Breast epithelium (tissue), 4 donors: ENCODE data around the gene STX5. TPM values are rescaled to one million over a fixed set of nuclear protein-coding genes. Genes with fewer than 3 reads are reported as not detected.
"Not testable (repeated sequence)": the region's sequence is repeated elsewhere in the genome, so short reads cannot be mapped to it uniquely, and the experiment has no call there.

Source experiments
- DNase-seq, 2 donors: peaks; one replicate each; pipeline ENCODE4 v3.0.0-alpha.2; 2019; ENCODE audit warnings: low spot score in 2 of 2
- H3K27ac ChIP-seq, 2 donors: fragments of 200-600 bp; sonication (generic) in 1 of 2; one replicate each; pipeline ENCODE4 v1.5.1; 2016 to 2019; ENCODE audit warnings: mild to moderate bottlenecking in 1 of 2
- H3K27me3 ChIP-seq, 2 donors: fragments of 200-600 bp; sonication (generic) in 1 of 2; one replicate each; pipeline versions ENCODE4 v1.5.1 to v1.6.0; 2017 to 2019; ENCODE audit warnings: control low read depth in 1 of 2, mild to moderate bottlenecking in 1 of 2
- H3K36me3 ChIP-seq: fragments of 200-600 bp; one replicate; pipeline ENCODE4 v1.5.1; 2019
- H3K4me1 ChIP-seq, 2 donors: fragments of 200-600 bp; sonication (generic); one replicate each; pipeline ENCODE4 v1.5.1; 2016 to 2019; ENCODE audit warnings: control low read depth in 1 of 2
- H3K4me3 ChIP-seq, 3 donors: fragments of 200-600 bp; sonication (generic); 1 replicate in 2 of 3; 2 replicates in 1 of 3; pipeline ENCODE4 v1.5.1; 2016 to 2019; ENCODE audit warnings: mild to moderate bottlenecking in 3 of 3, moderate library complexity in 2 of 3
- H3K9me3 ChIP-seq, 2 donors: fragments of 200-600 bp; sonication (generic) in 1 of 2; one replicate each; pipeline ENCODE4 v1.5.1; 2016 to 2019; ENCODE audit warnings: control low read depth in 1 of 2
- CTCF ChIP-seq, 3 donors: fragments of 450-650 bp; IDR thresholded peaks; one replicate each; pipeline ENCODE4 v1.5.1; 2016 to 2017; ENCODE audit warnings: antibody characterized with exemption in 3 of 3, mild to moderate bottlenecking in 3 of 3, moderate library complexity in 3 of 3
- POLR2A ChIP-seq: fragments of 450-650 bp; IDR thresholded peaks from one replicate; pipeline ENCODE4 v1.6.1; 2016; ENCODE audit warnings: antibody characterized with exemption, mild to moderate bottlenecking, moderate library complexity
- POLR2AphosphoS5 ChIP-seq, 3 donors: sonication (generic); formaldehyde crosslinking; IDR thresholded peaks; one replicate each; pipeline ENCODE4 v1.6.1; 2017; ENCODE audit warnings: antibody characterized with exemption in 3 of 3
- intact Hi-C: fragments of 100-400 bp; cut with DNase I; formaldehyde crosslinking; loops from one replicate; pipeline ENCODE4 v1.15.1; 2023; ENCODE audit warnings: low total_unique reads
- total RNA-seq, 3 donors: library from RNA; depleted of rRNA; stranded (reverse); fragments of >200 nt; gene quantifications; one replicate each; pipeline ENCODE4 v1.1.0, GENCODE V29; 2016

The STX5 gene
- total RNA-seq, 3 donors from 2014 or later, result 30.8 to 42.3 (median 34.2) TPM

DNA sequence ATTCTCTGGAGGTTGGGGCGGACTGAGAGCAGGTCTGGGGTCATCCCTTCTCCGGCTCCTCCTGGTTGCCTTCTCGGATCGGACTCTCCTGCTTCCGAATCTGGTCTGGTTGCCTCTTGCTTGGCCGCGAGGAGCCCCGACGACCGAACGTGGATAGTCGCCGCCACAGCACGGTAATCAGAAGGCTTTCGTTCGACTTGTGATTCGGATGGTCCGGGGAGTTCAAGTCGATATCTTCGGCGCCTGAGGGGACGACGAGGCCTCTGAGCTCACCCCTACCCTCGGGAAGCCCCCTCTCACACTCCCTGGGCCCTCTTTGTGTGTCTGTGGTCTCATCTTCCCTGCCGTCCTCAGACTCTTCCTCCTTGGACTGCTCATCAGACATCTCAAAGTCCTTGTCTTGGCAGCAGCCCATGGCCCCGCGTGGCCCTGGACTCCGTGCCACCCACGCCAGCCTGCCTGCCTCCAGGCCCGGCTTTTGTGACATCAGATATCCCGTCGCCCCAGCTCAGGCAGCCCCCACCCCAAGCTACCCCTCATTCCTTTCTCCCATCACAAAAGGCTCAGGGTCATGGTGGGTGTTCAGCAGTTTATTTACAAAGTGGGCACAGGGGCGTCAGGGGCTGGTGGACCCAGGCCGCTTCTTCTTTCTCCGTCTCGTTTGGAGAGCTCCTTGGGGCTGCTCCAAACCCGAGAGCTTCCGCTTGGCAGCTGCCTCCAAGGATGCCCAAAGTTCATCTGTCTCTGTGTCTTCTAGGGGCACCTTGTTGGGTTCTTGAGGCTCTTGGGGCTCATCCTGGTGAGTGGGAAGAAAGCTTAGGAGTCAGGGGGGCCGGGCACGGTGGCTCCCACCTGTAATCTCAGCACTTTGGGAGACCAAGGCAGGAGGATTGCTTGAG, 734 bp upstream of the STX5 start, which contains the start of gene TEX54:
Gene TEX54 (minus strand): TSS at position 506 of the 899 bp plus-strand sequence.
- Histone ChIP-seq H3K27ac (peak within 1 kb of the TSS; percentile 98), H3K36me3 (no peaks in the 10 kb centered on the region), H3K9me3 (no peaks in the 10 kb centered on the region), H3K4me3 (peak within 1 kb of the TSS; percentile 74 to 92 (median 88)), H3K27me3 (no peaks in the 10 kb centered on the region), H3K4me1 (peaks cover 4 to 6% of the 10 kb centered on the region in 2 donors)
- intact Hi-C loops, result loop anchor here (10.0 kb wide), 1 partner anchor 48 kb away; the partner anchor contains the start of gene TMEM179B
- TF ChIP-seq POLR2A (no peak), POLR2AphosphoS5 (IDR thresholded peaks at IDR 0.05) (no peak), CTCF (IDR thresholded peaks at IDR 0.05) (no peak)
- DNase-seq, result peak; percentile 59 to 64

- no peak for DNase-seq
- intact Hi-C loops, result loop anchor here (10.0 kb wide), 1 partner anchor 46 kb away; the partner anchor contains the start of gene TMEM179B
- no peaks in the 10 kb centered on the region for H3K9me3 ChIP-seq
- no peaks in the 10 kb centered on the region for H3K36me3 ChIP-seq
- H3K27ac ChIP-seq, result peak overlapping the region; percentile 98
- H3K4me1 ChIP-seq, result peaks cover 4 to 6% of the 10 kb centered on the region in 2 donors
- H3K27me3 ChIP-seq, result no peaks in the 10 kb centered on the region
- peak overlapping the region; percentile 74 to 92 (median 88) for H3K4me3 ChIP-seq
- TF ChIP-seq POLR2AphosphoS5 (IDR thresholded peaks at IDR 0.05), result no peak
- TF ChIP-seq POLR2A, result no peak
- TF ChIP-seq CTCF (IDR thresholded peaks at IDR 0.05), result no peak
These were observed 839 bp downstream of the STX5 start for GRCh38 chr11:62830904-62831519.

- not testable (repeated sequence) for H3K27ac ChIP-seq, H3K27me3 ChIP-seq, H3K4me3 ChIP-seq, H3K4me1 ChIP-seq, DNase-seq, H3K9me3 ChIP-seq
- peaks cover 21% of the 10 kb centered on the region for H3K36me3 ChIP-seq
- intact Hi-C loops, result loop anchor here (10.0 kb wide), 1 partner anchor 417 kb away; the partner anchor contains the start of gene SLC22A25
These were observed 3.7 kb downstream of the STX5 start for GRCh38 chr11:62828130-62828529.

DNA sequence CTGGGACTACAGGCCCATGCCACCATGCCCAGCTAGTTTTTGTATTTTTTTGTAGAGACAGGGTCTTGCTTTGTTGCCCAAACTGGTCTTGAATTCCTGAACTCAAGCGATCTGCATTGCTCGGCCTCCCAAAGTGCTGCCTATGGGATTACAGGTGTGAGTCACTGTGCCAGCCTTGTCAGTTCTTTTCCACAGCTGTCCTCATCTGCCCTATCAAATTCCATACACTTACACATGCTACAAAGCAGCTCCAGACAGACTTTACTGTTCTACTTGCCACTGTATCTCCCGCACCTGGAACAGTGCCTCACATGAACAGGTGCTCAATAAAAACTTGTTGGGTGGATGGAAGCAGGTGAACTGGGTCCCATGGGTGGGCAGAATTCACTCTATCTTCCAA, 8.2 kb downstream of the STX5 start:
- Histone ChIP-seq H3K4me3 (no peak overlapping the region), H3K36me3 (peaks cover 21% of the 10 kb centered on the region), H3K27ac (no peak overlapping the region), H3K27me3 (no peaks in the 10 kb centered on the region), H3K4me1 (no peaks in the 10 kb centered on the region), H3K9me3 (no peaks in the 10 kb centered on the region)
- no peak for TF ChIP-seq POLR2A
- TF ChIP-seq CTCF (IDR thresholded peaks at IDR 0.05), result no peak
- no peak for TF ChIP-seq POLR2AphosphoS5 (IDR thresholded peaks at IDR 0.05)
- intact Hi-C loops, result loop anchor here (10.0 kb wide), 1 partner anchor 421 kb away; the partner anchor contains the start of gene SLC22A25
- no peak for DNase-seq

- no peak for DNase-seq
- Histone ChIP-seq H3K27me3 (no peaks in the 10 kb centered on the region), H3K27ac (no peak overlapping the region), H3K4me3 (no peak overlapping the region), H3K36me3 (no peaks in the 10 kb centered on the region), H3K9me3 (no peaks in the 10 kb centered on the region), H3K4me1 (no peaks in the 10 kb centered on the region)
- intact Hi-C loops, result no loop called here
- TF ChIP-seq CTCF (IDR thresholded peaks at IDR 0.05), result no peak
- TF ChIP-seq POLR2AphosphoS5 (IDR thresholded peaks at IDR 0.05), result no peak
- no peak for TF ChIP-seq POLR2A
These were observed 14.7 kb downstream of the STX5 start for GRCh38 chr11:62817129-62817528.
